HPDE6-E6E7 (cell line): ENCODE measurements around the gene ALDH1L2.

Source experiments
- DNase-seq: peaks from one replicate; pipeline ENCODE4 v3.0.0; 2011; ENCODE audit warnings: missing footprints; ENCODE audit errors: extremely low spot score

ALDH1L2 gene

GRCh38 chr12:105083551-105084105 is 630 bp downstream of the ALDH1L2 start:
- no peak for DNase-seq

GRCh38 chr12:105083031-105083430 is 1.2 kb downstream of the ALDH1L2 start:
- no peak for DNase-seq

- no peak for DNase-seq
Observed at GRCh38 chr12:105078712-105079570, 5.3 kb downstream of the ALDH1L2 start.

GRCh38 chr12:105077435-105077834 is 6.8 kb downstream of the ALDH1L2 start:
- no peak for DNase-seq

GRCh38 chr12:105076913-105077312 is 7.3 kb downstream of the ALDH1L2 start:
- DNase-seq: no peak

GRCh38 chr12:105076098-105076497 is 8.2 kb downstream of the ALDH1L2 start:
- no peak for DNase-seq

- DNase-seq: no peak
Observed at GRCh38 chr12:105072888-105073488, 11.3 kb downstream of the ALDH1L2 start.

GRCh38 chr12:105071981-105072380 is 12.3 kb downstream of the ALDH1L2 start:
- DNase-seq: no peak

- no peak for DNase-seq
Observed at GRCh38 chr12:105069936-105070702, 14.1 kb downstream of the ALDH1L2 start.

- DNase-seq: no peak
Observed at GRCh38 chr12:105067511-105068031, 16.7 kb downstream of the ALDH1L2 start.

- DNase-seq: no peak
Observed at GRCh38 chr12:105064564-105065178, 19.6 kb downstream of the ALDH1L2 start.

GRCh38 chr12:105060715-105061378 is 23.4 kb downstream of the ALDH1L2 start:
- peak; percentile 25 for DNase-seq

GRCh38 chr12:105057174-105057573 is 27.1 kb downstream of the ALDH1L2 start:
- no peak for DNase-seq

- DNase-seq: peak; percentile 38
Observed at GRCh38 chr12:105053116-105053572, 31.1 kb downstream of the ALDH1L2 start.

- no peak for DNase-seq
Observed at GRCh38 chr12:105051981-105052380, 32.3 kb downstream of the ALDH1L2 start.

GRCh38 chr12:105048315-105048714 is 35.9 kb downstream of the ALDH1L2 start:
- no peak for DNase-seq

GRCh38 chr12:105047308-105047707 is 37.0 kb downstream of the ALDH1L2 start:
- DNase-seq: no peak

- no peak for DNase-seq
Observed at GRCh38 chr12:105041186-105041585, 43.1 kb downstream of the ALDH1L2 start.

- DNase-seq: no peak
Observed at GRCh38 chr12:105040476-105040875, 43.8 kb downstream of the ALDH1L2 start.

- no peak for DNase-seq
Observed at GRCh38 chr12:105036937-105037649, 47.2 kb downstream of the ALDH1L2 start.
